ENCODE results near the gene PKD1.

- TF ChIP-seq EZH2 (IDR thresholded peaks at IDR 0.05) (no peak), POLR2AphosphoS5 (IDR thresholded peaks at IDR 0.05; ENCODE audit: borderline replicate concordance, low read depth, low read length) (no peak), FOXP2 (optimal IDR thresholded peaks at IDR 0.05; ENCODE audit: control extremely low read depth, extremely low read length, insufficient read depth) (no peak)
Observed at GRCh38 chr16:2078691-2079090, 57.0 kb downstream of the PKD1 start.
